ENCODE measurements around the gene SPAM1.

The SPAM1 gene

GRCh38 chr7:124009321-124009720 is 84.3 kb downstream of the SPAM1 start:
- Histone ChIP-seq H4K20me1 (ENCODE audit: control insufficient read depth, insufficient read depth, low read depth, low read length) (no peaks in the 10 kb centered on the region), H3K4me3 (ENCODE audit: low read length) (no peak overlapping the region), H3K27ac (ENCODE audit: low read depth, low read length) (no peak overlapping the region), H3F3A (ENCODE audit: control insufficient read depth, insufficient read depth) (no peaks in the 10 kb centered on the region), H3K4me1 (ENCODE audit: control insufficient read depth, low read length) (no peaks in the 10 kb centered on the region), H3K9me3 (ENCODE audit: control insufficient read depth, insufficient read depth, low read length) (no peaks in the 10 kb centered on the region), H3K27me3 (ENCODE audit: control insufficient read depth, low read length) (no peaks in the 10 kb centered on the region), H3K36me3 (ENCODE audit: control insufficient read depth, low read length) (no peaks in the 10 kb centered on the region), H3K9me2 (replicated peaks; ENCODE audit: control insufficient read depth, low read length) (no peaks in the 10 kb centered on the region), H3K4me2 (ENCODE audit: low read length) (no peak overlapping the region), H3K79me2 (ENCODE audit: control insufficient read depth, low read length) (no peaks in the 10 kb centered on the region)
- no peak for TF ChIP-seq CTCF (IDR thresholded peaks at IDR 0.05; ENCODE audit: low read depth, low read length, poor library complexity, severe bottlenecking)
- no peak for TF ChIP-seq EZH2phosphoT487 (IDR thresholded peaks at IDR 0.05; ENCODE audit: borderline replicate concordance, low read length)
